DOHH2 (cell line): ENCODE data around the gene SPATA13.

Experiments
- H3F3A ChIP-seq: fragments of 200-600 bp; sonication (generic), shearing (Covaris generic); 2 replicates; pipeline ENCODE4 v1.6.0; 2016; ENCODE audit warnings: antibody characterized with exemption, mild to moderate bottlenecking; ENCODE audit not compliant: control insufficient read depth, insufficient read depth
- H3K27ac ChIP-seq: fragments of 200-600 bp; sonication (generic); 2 replicates; pipeline ENCODE4 v1.5.1; 2014; ENCODE audit warnings: low read depth, mild to moderate bottlenecking, low read length, moderate library complexity
- H3K27me3 ChIP-seq: fragments of 200-600 bp; sonication (generic); 2 replicates; pipeline ENCODE4 v1.6.1; 2014; ENCODE audit warnings: mild to moderate bottlenecking, low read length, mixed read lengths; ENCODE audit not compliant: control insufficient read depth
- H3K36me3 ChIP-seq: fragments of 200-600 bp; sonication (generic); 2 replicates; pipeline ENCODE4 v1.6.1; 2014; ENCODE audit warnings: mild to moderate bottlenecking, low read length, moderate library complexity, mixed read lengths; ENCODE audit not compliant: control insufficient read depth
- H3K4me1 ChIP-seq: fragments of 200-600 bp; sonication (generic); 2 replicates; pipeline ENCODE4 v1.6.1; 2014; ENCODE audit warnings: mild to moderate bottlenecking, low read length, mixed read lengths; ENCODE audit not compliant: control insufficient read depth
- H3K4me2 ChIP-seq: fragments of 200-600 bp; sonication (generic); 2 replicates; pipeline ENCODE4 v1.6.0; 2014; ENCODE audit warnings: mild to moderate bottlenecking, low read length, moderate library complexity
- H3K4me3 ChIP-seq: fragments of 200-600 bp; sonication (generic); 2 replicates; pipeline ENCODE4 v1.5.1; 2014; ENCODE audit warnings: mild to moderate bottlenecking, low read length, mixed read lengths
- H3K79me2 ChIP-seq: fragments of 200-600 bp; sonication (generic); 2 replicates; pipeline ENCODE4 v1.6.1; 2014; ENCODE audit warnings: mild to moderate bottlenecking, low read length, mixed read lengths; ENCODE audit not compliant: control insufficient read depth
- H3K9me2 ChIP-seq: fragments of 200-600 bp; sonication (generic); replicated peaks from 2 replicates; pipeline ENCODE4 v1.6.1; 2014; ENCODE audit warnings: mild to moderate bottlenecking, low read length, mixed read lengths; ENCODE audit not compliant: control insufficient read depth
- H3K9me3 ChIP-seq: fragments of 200-600 bp; sonication (generic); 2 replicates; pipeline ENCODE4 v1.6.1; 2014; ENCODE audit warnings: antibody characterized with exemption, low read length, mixed read lengths; ENCODE audit not compliant: control insufficient read depth, insufficient read depth
- H4K20me1 ChIP-seq: fragments of 200-600 bp; sonication (generic); 2 replicates; pipeline ENCODE4 v1.6.0; 2014; ENCODE audit warnings: low read depth, mild to moderate bottlenecking, antibody characterized with exemption, low read length, moderate library complexity; ENCODE audit not compliant: control insufficient read depth, insufficient read depth
- EZH2phosphoT487 ChIP-seq: fragments of 200-600 bp; sonication (generic); IDR thresholded peaks from 2 replicates; pipeline ENCODE4 v1.6.1; 2017; ENCODE audit warnings: borderline replicate concordance, mild to moderate bottlenecking, antibody characterized with exemption, low read length, moderate library complexity, mixed read lengths
- TF ChIP-seq, protein P1 (sequence below): fragments of 200-600 bp; sonication (generic); IDR thresholded peaks from one replicate; pipeline ENCODE4 v1.5.1; 2014; ENCODE audit warnings: antibody characterized with exemption, mild to moderate bottlenecking, low read depth, low read length; ENCODE audit not compliant: poor library complexity, severe bottlenecking

SPATA13 gene

GRCh38 chr13:24301911-24302310 lies 141.4 kb downstream of the SPATA13 start:
- Histone ChIP-seq H3K79me2 (no peaks in the 10 kb centered on the region), H3F3A (no peaks in the 10 kb centered on the region), H4K20me1 (no peaks in the 10 kb centered on the region), H3K27me3 (no peaks in the 10 kb centered on the region), H3K9me2 (no peaks in the 10 kb centered on the region), H3K4me3 (no peak overlapping the region), H3K27ac (no peak overlapping the region), H3K9me3 (no peaks in the 10 kb centered on the region), H3K36me3 (peaks cover 9% of the 10 kb centered on the region; the same call in 1 of the 2 replicates), H3K4me2 (no peak overlapping the region), H3K4me1 (no peaks in the 10 kb centered on the region)
- TF ChIP-seq, protein P1, sequence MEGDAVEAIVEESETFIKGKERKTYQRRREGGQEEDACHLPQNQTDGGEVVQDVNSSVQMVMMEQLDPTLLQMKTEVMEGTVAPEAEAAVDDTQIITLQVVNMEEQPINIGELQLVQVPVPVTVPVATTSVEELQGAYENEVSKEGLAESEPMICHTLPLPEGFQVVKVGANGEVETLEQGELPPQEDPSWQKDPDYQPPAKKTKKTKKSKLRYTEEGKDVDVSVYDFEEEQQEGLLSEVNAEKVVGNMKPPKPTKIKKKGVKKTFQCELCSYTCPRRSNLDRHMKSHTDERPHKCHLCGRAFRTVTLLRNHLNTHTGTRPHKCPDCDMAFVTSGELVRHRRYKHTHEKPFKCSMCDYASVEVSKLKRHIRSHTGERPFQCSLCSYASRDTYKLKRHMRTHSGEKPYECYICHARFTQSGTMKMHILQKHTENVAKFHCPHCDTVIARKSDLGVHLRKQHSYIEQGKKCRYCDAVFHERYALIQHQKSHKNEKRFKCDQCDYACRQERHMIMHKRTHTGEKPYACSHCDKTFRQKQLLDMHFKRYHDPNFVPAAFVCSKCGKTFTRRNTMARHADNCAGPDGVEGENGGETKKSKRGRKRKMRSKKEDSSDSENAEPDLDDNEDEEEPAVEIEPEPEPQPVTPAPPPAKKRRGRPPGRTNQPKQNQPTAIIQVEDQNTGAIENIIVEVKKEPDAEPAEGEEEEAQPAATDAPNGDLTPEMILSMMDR, result no peak
- no peak for TF ChIP-seq EZH2phosphoT487

- Histone ChIP-seq H3K27ac (no peak overlapping the region), H3K4me2 (no peak overlapping the region), H4K20me1 (no peaks in the 10 kb centered on the region), H3K4me3 (no peak overlapping the region), H3K79me2 (no peaks in the 10 kb centered on the region), H3K9me3 (no peaks in the 10 kb centered on the region), H3K36me3 (no peaks in the 10 kb centered on the region; the same call in 1 of the 2 replicates), H3K4me1 (no peaks in the 10 kb centered on the region), H3F3A (no peaks in the 10 kb centered on the region), H3K9me2 (no peaks in the 10 kb centered on the region), H3K27me3 (no peaks in the 10 kb centered on the region)
- no peak for TF ChIP-seq EZH2phosphoT487
- TF ChIP-seq, protein P1, result no peak
Observed at GRCh38 chr13:24304620-24305019, 144.1 kb downstream of the SPATA13 start.

DNA sequence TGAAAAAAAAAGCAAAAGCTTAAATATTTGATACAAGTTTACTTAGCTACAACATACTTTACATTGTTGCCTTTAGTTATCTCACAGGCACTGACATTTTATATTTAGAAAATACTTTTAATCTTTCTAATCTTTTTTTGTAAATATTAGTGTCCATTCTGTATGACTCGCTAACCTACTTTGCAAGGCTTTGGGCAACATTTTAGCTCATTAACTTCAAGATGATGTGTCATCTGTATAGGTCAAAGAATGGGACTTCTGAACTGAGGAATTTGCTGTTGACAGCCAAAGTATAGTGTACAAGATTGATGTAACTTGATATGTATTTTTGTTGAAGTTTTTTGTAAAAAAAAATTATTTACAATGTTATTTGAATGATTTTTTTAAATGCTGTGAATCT lies 146.1 kb downstream of the SPATA13 start:
- Histone ChIP-seq H3K9me3 (no peaks in the 10 kb centered on the region), H4K20me1 (no peaks in the 10 kb centered on the region), H3K36me3 (no peaks in the 10 kb centered on the region), H3K4me3 (no peak overlapping the region), H3K27me3 (no peaks in the 10 kb centered on the region), H3K4me1 (no peaks in the 10 kb centered on the region), H3F3A (no peaks in the 10 kb centered on the region), H3K27ac (no peak overlapping the region), H3K9me2 (no peaks in the 10 kb centered on the region), H3K79me2 (no peaks in the 10 kb centered on the region), H3K4me2 (no peak overlapping the region)
- no peak for TF ChIP-seq EZH2phosphoT487
- TF ChIP-seq, protein P1, result no peak
